ENCODE results near the gene TTC34.

- TF ChIP-seq POLR2A (IDR thresholded peaks at IDR 0.05) (no peak), CTCF (IDR thresholded peaks at IDR 0.05) (no peak), POLR2AphosphoS5 (IDR thresholded peaks at IDR 0.05) (no peak), EP300 (IDR thresholded peaks at IDR 0.05; ENCODE audit: low read depth) (no peak)
These were observed 177.7 kb downstream of the TTC34 start for GRCh38 chr1:2623571-2624337.
